Keratinocyte (primary cell): ENCODE data around the gene SNX15. TPM values are rescaled to one million over a fixed set of nuclear protein-coding genes. Genes with fewer than 3 reads are reported as not detected.

ENCODE experiments used
- DNase-seq: peaks from one replicate; pipeline ENCODE4 v3.0.0-alpha.2; 2011; ENCODE audit warnings: low read depth, missing footprints, low spot score
- FAIRE-seq: peaks from 2 replicates; lab custom pipeline; 2011; peaks lifted over from hg19 to GRCh38; lab: Jason Lieb, UNC
- H2AFZ ChIP-seq: 2 replicates; pipeline ENCODE4 v1.6.0; 2012; ENCODE audit warnings: low read length, control low read depth, inconsistent platforms; ENCODE audit not compliant: control insufficient read depth
- H3K27ac ChIP-seq: 2 replicates; pipeline ENCODE4 v1.5.1; 2011; ENCODE audit warnings: low read length; ENCODE audit not compliant: control insufficient read depth, insufficient read depth
- H3K27me3 ChIP-seq: 3 replicates; pipeline ENCODE4 v1.6.0; 2011; ENCODE audit warnings: low read length; ENCODE audit not compliant: control insufficient read depth, insufficient read depth; ENCODE audit errors: extremely low read depth
- H3K36me3 ChIP-seq, 2 experiments: 2 replicates in 1 of 2; 3 replicates in 1 of 2; pipeline ENCODE4 v1.5.1; 2011; ENCODE audit warnings: low read length in 2 of 2, mild to moderate bottlenecking in 1 of 2; ENCODE audit not compliant: control insufficient read depth in 2 of 2, insufficient read depth in 2 of 2; ENCODE audit errors: extremely low read depth in 1 of 2
- H3K4me1 ChIP-seq: 3 replicates; pipeline ENCODE4 v1.5.1; 2011; ENCODE audit warnings: low read length; ENCODE audit not compliant: control insufficient read depth, insufficient read depth; ENCODE audit errors: extremely low read depth
- H3K4me2 ChIP-seq: 3 replicates; pipeline ENCODE4 v1.6.0; 2011; ENCODE audit warnings: low read depth, low read length; ENCODE audit not compliant: control insufficient read depth, insufficient read depth; ENCODE audit errors: extremely low read depth
- H3K4me3 ChIP-seq, 3 experiments: fragments of 200-600 bp in 1 of 3; sonication (generic) in 1 of 3; 2 replicates in 2 of 3; 3 replicates in 1 of 3; pipeline ENCODE4 v1.5.1; 2011 to 2016; ENCODE audit warnings: low read length in 3 of 3, mild to moderate bottlenecking in 3 of 3, control low read depth in 2 of 3, inconsistent platforms in 1 of 3, low read depth in 1 of 3, mixed read lengths in 1 of 3, mixed run types in 1 of 3, moderate library complexity in 1 of 3; ENCODE audit not compliant: control insufficient read depth in 2 of 3, insufficient read depth in 2 of 3; ENCODE audit errors: extremely low read depth in 1 of 3
- H3K79me2 ChIP-seq: 2 replicates; pipeline ENCODE4 v1.6.0; 2012; ENCODE audit warnings: low read length; ENCODE audit not compliant: control insufficient read depth, insufficient read depth
- H3K9ac ChIP-seq: 3 replicates; pipeline ENCODE4 v1.6.0; 2011; ENCODE audit warnings: low read length; ENCODE audit not compliant: control insufficient read depth, insufficient read depth; ENCODE audit errors: extremely low read depth
- H3K9me1 ChIP-seq: 3 replicates; pipeline ENCODE4 v1.6.0; 2011; ENCODE audit warnings: low read length; ENCODE audit not compliant: control insufficient read depth, insufficient read depth; ENCODE audit errors: extremely low read depth
- H3K9me3 ChIP-seq: 2 replicates; pipeline ENCODE4 v1.5.1; 2012; ENCODE audit warnings: low read depth, low read length; ENCODE audit not compliant: control insufficient read depth
- H4K20me1 ChIP-seq: 3 replicates; pipeline ENCODE4 v1.6.0; 2011; ENCODE audit warnings: low read length; ENCODE audit not compliant: control insufficient read depth, insufficient read depth; ENCODE audit errors: extremely low read depth
- EZH2 ChIP-seq: IDR thresholded peaks from one replicate; pipeline ENCODE4 v1.6.1; 2012; ENCODE audit warnings: inconsistent platforms, mild to moderate bottlenecking, low read length, moderate library complexity
- dilution Hi-C: fragments of 300-500 bp; cut with MboI; formaldehyde crosslinking; loops from one replicate; pipeline ENCODE4 v1.7.0; 2020; ENCODE audit warnings: low sequenced_read_pairs; ENCODE audit not compliant: extremely low pct_ligation_motif_present
- polyA plus RNA-seq, 5 experiments: library from polyadenylated mRNA; depleted of rRNA in 3 of 5; stranded (reverse) in 3 of 5; stranded (forward) in 1 of 5; unstranded in 1 of 5; fragments of >200 nt; gene quantifications; 1 replicate in 1 of 5; 2 replicates in 3 of 5; 3 replicates in 1 of 5; pipeline versions ENCODE4 v1.2.1 to v1.2.3, GENCODE V29; 2011 to 2012; ENCODE audit warnings: missing spikeins in 2 of 5, low read depth in 1 of 5, low replicate concordance in 1 of 5
- TF ChIP-seq, protein P1 (sequence below), 3 experiments: IDR thresholded peaks in 1 of 3; conservative IDR thresholded peaks in 1 of 3; optimal IDR thresholded peaks in 1 of 3; 2 replicates in 2 of 3; 3 replicates in 1 of 3; pipeline versions ENCODE3 to v1.5.1; 2011; ENCODE audit warnings: low read length in 3 of 3, mild to moderate bottlenecking in 3 of 3, moderate library complexity in 2 of 3, control low read depth in 1 of 3, inconsistent platforms in 1 of 3; ENCODE audit not compliant: insufficient read depth in 2 of 3; ENCODE audit errors: extremely low read depth in 1 of 3

The SNX15 gene
- polyA plus RNA-seq, 1 donor (not counting 4 experiments of a cell fraction or from before 2014, with no cell fraction given): 1.8 TPM

DNA sequence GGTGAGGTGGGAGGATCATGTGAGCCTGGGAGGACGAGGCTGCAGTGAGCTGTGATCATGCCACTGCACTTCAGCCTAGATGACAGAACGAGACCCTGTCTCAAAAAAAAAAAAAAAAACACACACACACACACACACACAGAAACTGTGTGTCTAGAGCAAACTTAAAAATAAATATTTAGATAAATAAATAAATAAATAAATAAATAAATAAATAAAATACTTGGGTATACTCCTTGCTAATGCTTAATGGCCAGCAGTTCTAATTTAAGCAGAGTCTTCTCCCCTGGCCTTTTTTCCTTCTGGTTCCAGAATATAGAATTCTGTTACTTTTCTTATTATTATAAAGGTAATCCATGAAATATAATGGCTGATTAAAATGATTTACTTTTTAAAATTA lies 18.4 kb upstream of the SNX15 start:
- Histone ChIP-seq H3K79me2 (no peaks in the 10 kb centered on the region), H3K27ac (no peak overlapping the region), H3K9me1 (no peaks in the 10 kb centered on the region), H3K4me3 (no peak overlapping the region), H3K9ac (no peak overlapping the region), H3K27me3 (no peaks in the 10 kb centered on the region), H3K9me3 (no peaks in the 10 kb centered on the region), H4K20me1 (no peaks in the 10 kb centered on the region), H3K36me3 (no peaks in the 10 kb centered on the region), H3K4me2 (no peak overlapping the region), H3K4me1 (peaks cover 25% of the 10 kb centered on the region), H2AFZ (no peak overlapping the region)
- dilution Hi-C loops: no loop called here
- TF ChIP-seq, protein P1, sequence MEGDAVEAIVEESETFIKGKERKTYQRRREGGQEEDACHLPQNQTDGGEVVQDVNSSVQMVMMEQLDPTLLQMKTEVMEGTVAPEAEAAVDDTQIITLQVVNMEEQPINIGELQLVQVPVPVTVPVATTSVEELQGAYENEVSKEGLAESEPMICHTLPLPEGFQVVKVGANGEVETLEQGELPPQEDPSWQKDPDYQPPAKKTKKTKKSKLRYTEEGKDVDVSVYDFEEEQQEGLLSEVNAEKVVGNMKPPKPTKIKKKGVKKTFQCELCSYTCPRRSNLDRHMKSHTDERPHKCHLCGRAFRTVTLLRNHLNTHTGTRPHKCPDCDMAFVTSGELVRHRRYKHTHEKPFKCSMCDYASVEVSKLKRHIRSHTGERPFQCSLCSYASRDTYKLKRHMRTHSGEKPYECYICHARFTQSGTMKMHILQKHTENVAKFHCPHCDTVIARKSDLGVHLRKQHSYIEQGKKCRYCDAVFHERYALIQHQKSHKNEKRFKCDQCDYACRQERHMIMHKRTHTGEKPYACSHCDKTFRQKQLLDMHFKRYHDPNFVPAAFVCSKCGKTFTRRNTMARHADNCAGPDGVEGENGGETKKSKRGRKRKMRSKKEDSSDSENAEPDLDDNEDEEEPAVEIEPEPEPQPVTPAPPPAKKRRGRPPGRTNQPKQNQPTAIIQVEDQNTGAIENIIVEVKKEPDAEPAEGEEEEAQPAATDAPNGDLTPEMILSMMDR (optimal IDR thresholded peaks at IDR 0.05 in 1 of 3, IDR thresholded peaks at IDR 0.05 in 1 of 3, conservative IDR thresholded peaks at IDR 0.05 in 1 of 3; ENCODE audit: extremely low read depth in 1 of 3, insufficient read depth in 2 of 3, low read length in 3 of 3): no peak
- no peak for TF ChIP-seq EZH2
- no peak for FAIRE-seq
- no peak for DNase-seq

DNA sequence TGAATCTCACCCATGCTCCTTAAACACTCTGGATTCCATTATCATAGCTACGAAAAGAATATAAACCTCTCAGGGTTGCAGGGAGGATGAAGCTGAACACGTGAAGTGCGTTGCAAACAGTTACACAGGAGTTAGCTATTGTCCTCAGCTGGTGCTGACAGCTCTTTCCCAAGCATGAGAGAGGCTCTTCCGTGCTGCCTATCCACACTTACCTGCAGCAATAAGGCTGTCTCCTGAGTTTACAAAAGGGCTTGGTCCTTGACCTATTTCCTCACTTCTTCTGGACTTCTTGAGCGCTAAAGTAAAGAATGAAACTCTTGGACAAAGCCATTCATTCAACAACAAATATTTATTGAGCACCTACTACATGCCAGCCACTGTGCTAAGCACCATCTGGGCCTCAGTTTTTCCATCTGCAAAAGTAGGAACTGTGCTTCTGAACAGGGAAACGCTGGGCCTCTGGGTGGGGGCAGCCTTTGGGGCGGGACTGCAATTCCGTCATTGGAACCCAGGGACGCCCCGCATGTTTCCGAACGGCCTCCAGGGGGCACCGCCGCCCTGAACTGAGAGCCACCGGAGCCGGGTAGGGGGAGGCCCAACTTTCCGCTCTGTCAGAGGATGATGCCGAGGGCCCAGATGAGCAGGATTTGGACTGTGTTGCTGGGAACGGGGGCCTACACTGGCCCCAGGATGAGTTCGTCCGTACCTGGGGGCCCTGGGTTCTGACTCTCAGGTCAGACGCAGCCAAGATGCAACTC lies 13.9 kb upstream of the SNX15 start:
- peaks cover 8% of the 10 kb centered on the region for H3K4me1 ChIP-seq
- peak overlapping the region; percentile 87 for H3K9ac ChIP-seq
- no peaks in the 10 kb centered on the region for H4K20me1 ChIP-seq
- FAIRE-seq: no peak
- peaks cover 8% of the 10 kb centered on the region for H3K79me2 ChIP-seq
- H3K4me2 ChIP-seq: peak overlapping the region; percentile 85
- TF ChIP-seq, protein P1 (optimal IDR thresholded peaks at IDR 0.05 in 1 of 3, IDR thresholded peaks at IDR 0.05 in 1 of 3, conservative IDR thresholded peaks at IDR 0.05 in 1 of 3; ENCODE audit: extremely low read depth in 1 of 3, insufficient read depth in 2 of 3, low read length in 3 of 3): peak; percentile 65 to 88 (median 84)
- no peak for TF ChIP-seq EZH2
- dilution Hi-C loops: no loop called here
- H3K27me3 ChIP-seq: no peaks in the 10 kb centered on the region
- H3K9me1 ChIP-seq: no peaks in the 10 kb centered on the region
- peak overlapping the region; percentile 86 for H3K27ac ChIP-seq
- peak overlapping the region; percentile 89 for H2AFZ ChIP-seq
- DNase-seq: peak; percentile 40
- H3K4me3 ChIP-seq: peak overlapping the region; percentile 70 to 77 (median 75)
- H3K9me3 ChIP-seq: no peaks in the 10 kb centered on the region
- H3K36me3 ChIP-seq: peaks cover 4 to 10% of the 10 kb centered on the region in 2 experiments
